ENCODE results near the gene TMEM154.

The TMEM154 gene

DNA sequence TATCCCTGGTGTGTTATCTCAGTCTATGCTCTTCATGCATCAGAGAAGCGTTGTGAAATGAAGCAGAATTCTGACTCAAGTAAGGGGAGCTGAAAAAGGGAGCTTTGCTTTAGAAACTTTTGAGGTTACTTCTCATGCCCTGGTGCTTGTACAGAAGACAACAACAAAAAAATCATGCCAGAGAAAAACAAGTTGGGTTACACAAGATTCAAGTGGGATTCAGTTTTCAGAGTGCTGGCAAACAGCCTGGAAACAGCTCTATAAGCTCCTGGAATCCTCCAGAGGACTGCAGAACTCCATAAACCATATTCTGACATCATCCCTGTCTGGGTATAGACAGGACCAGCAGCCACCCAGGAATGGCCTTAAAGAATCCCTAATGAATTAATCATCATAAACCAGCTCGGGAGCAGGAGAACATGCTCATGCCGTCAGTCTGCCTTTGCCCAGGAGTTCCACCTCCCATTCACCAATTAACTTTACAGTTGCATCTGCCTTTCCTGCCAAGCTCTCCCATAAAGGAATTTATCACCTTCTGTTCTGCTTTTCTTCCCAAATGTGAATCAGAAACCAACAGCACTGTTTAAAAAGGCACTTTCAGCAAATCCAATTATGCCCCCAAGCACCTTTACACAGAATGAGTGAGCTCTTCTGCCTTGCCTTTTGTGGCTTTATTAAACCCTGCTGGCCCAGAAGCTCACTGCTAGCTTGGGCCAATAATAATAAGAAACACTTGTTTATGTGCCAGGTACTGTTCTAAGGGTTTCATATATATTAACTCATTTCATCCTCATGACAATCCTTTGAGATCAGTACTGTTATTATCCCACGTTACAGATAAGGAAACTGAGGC is 89.4 kb downstream of the TMEM154 start:
- no peak for DNase-seq

- DNase-seq: no peak
Measured at GRCh38 chr4:152588869-152589268, 90.9 kb downstream of the TMEM154 start.

DNA sequence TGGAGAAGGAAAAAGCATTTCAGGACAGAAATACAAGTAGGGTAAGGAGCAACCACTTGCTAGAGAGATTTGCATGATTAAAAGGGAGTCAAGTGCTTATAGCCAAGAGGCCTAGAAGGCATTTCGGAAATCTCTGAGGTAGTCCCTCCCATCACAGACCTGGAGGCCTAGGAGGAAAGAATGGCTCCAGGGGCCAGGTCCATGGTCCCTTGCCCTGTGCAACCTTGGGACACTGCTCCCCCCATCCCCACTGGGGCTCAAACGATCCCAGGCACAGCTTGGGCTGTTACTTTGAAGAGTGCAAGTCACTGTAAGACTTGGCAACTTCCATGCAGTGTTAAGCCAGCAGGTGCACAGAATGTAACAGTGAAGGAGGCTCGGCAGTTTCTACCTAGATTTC is 92.7 kb downstream of the TMEM154 start:
- DNase-seq: no peak

GRCh38 chr4:152586668-152587067 is 93.1 kb downstream of the TMEM154 start:
- DNase-seq: no peak

DNA sequence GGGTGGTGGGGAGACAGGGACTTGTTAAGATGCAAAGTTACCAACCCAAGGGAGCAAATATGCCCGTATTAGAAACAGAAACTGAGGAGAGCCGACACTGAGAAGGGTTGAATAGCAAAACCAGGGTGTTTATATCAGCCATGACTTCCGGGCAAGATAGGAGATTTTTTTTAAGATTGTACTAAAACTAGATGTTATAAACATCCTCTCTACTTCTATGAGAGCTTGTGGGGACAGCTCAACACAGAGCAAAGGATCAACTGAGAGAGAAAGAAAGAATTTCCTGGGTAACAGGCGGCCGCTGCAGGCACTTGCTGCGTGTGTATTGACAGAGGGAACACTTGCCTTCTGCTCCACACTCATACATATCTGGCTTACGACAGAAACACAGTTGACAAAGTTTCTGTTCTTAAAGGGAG is 94.8 kb downstream of the TMEM154 start:
- DNase-seq: peak; percentile 26

GRCh38 chr4:152581536-152582160 is 98.1 kb downstream of the TMEM154 start:
- DNase-seq: no peak

GRCh38 chr4:152579916-152580315 is 99.9 kb downstream of the TMEM154 start:
- no peak for DNase-seq

DNA sequence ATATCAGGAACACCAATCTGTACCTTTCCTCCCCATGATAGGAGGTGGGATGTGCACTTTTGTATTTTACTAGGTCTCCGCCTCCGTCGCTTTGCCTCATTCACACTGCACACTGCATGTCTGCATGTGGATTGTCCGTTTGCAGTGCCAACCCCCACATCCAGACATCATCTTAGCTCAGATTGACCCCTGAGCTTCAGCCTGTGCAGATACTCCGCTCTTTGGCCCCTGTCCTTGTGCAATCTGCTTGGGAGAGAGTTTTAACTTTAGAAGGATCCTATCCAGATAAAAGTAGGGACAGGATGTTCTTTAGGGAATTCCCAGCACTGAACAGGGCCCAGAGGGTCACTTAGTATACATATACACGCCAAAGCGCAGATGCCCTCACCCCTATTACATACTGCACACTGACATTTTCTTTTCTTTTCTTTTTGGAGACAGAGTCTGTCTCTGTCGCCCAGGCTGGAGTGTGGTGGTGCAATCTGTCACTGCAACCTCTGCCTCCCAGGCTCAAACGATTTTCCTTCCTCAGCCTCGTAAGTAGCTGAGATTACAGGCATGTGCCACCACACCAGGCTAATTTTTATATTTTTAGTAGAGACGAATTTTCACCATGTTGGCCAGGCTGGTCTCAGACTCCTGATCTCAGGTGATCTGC is 100.6 kb downstream of the TMEM154 start:
- DNase-seq: no peak

DNA sequence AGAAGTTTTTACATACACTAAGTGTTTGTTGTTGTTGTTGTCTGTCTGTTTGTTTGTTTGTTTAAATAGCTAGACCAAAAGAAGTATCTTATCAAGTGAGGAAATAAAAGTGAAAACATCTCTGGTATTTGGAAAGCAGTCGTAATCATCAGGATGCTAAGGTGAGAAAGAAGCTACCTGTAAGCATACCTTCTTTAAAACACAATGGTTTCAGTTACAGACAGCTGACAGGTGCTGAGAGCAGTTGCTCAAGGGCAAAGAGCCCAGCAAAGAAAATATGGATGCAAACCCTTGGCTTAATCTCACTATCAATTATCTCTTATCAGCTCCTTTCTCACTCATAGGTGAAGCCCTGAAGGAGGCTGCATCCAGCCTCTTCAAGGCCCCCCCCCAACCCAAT is 101.1 kb downstream of the TMEM154 start:
- DNase-seq: no peak

DNA sequence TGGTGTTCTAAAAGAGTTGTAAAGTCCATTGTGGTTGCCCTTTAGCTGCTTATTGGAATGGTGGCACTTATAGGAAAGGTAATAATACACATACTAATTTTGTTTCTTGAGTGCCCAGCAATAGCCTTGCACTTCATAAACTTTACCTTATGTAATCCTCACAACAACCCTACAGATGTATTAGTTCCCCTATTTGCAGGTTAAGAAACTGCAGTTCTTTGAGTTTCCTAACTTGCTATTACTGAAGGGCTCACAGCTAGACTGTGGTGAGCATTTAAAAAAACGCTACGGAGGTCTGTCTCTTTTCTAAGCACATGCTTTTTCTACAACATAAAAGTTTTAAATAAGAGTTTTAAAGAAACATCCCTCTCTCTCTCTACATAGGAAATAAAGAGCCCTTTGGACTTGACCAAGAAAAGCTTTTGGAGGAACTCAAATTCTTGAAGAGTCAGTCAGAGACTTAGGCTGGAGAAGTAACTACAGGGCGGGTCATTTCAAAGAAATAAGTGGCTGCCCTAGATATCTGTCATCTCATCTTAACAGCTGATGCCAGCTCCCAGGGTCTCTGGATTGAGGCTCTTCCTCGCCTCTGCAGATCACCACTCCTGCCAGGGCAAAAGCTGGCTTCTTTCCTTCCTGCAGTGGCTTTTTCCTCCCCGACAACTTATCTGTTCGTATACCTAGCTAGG is 101.9 kb downstream of the TMEM154 start:
- no peak for DNase-seq

GRCh38 chr4:152575533-152575932 is 104.3 kb downstream of the TMEM154 start:
- no peak for DNase-seq

DNA sequence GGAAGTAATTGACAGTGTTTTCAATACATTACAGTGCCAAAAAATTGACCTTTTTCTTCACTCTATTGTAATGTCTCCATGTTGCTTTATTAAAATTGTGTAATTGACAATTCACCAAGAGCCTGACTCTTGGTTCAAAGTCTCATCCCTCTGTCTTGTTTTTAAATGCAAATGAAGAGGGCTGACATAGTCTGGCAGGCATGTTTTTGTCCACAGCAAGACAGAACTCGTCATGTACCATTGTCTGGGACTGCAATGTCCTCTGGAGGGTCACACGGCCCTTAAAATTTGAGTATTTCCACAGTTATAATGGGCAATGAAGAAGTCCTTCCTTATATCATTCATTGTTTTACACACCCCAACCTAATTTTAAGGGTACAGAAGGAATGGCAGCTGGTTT is 105.9 kb downstream of the TMEM154 start:
- DNase-seq: no peak

- no peak for DNase-seq
Measured at GRCh38 chr4:152572417-152573086, 107.2 kb downstream of the TMEM154 start.

- no peak for DNase-seq
Measured at GRCh38 chr4:152571770-152572169, 108.0 kb downstream of the TMEM154 start.

- no peak for DNase-seq
Measured at GRCh38 chr4:152571296-152571695, 108.5 kb downstream of the TMEM154 start.

Measured in CD4-positive, alpha-beta T cell treated with Interleukin-4 for 4 hours (primary cell).